Liver (tissue), 9 donors: ENCODE measurements around the gene MYL10. TPM values are rescaled to one million over a fixed set of nuclear protein-coding genes. Genes with fewer than 3 reads are reported as not detected.

ENCODE experiments used
- DNase-seq: peaks from one replicate; pipeline ENCODE4 v3.0.0-alpha.2; 2017; ENCODE audit warnings: low spot score
- H3K27ac ChIP-seq, 2 donors: one replicate each; pipeline ENCODE4 v1.7.0; 2013; ENCODE audit warnings: inconsistent platforms in 2 of 2, low read length in 2 of 2, control low read depth in 1 of 2, low read depth in 1 of 2, mild to moderate bottlenecking in 1 of 2
- H3K27me3 ChIP-seq, 4 donors: one replicate each; pipeline versions ENCODE4 v1.6.1 to v1.7.0; 2013; ENCODE audit warnings: low read length in 3 of 4, inconsistent platforms in 1 of 4, mild to moderate bottlenecking in 1 of 4, moderate library complexity in 1 of 4; ENCODE audit not compliant: control insufficient read depth in 4 of 4, insufficient read depth in 4 of 4
- H3K36me3 ChIP-seq, 4 donors: one replicate each; pipeline versions ENCODE4 v1.6.1 to v1.7.0; 2013; ENCODE audit warnings: low read length in 3 of 4, mild to moderate bottlenecking in 3 of 4, low read depth in 1 of 4, moderate library complexity in 1 of 4; ENCODE audit not compliant: control insufficient read depth in 4 of 4, insufficient read depth in 3 of 4
- H3K4me1 ChIP-seq, 4 donors: one replicate each; pipeline versions ENCODE4 v1.6.1 to v1.7.0; 2013; ENCODE audit warnings: low read length in 3 of 4, mild to moderate bottlenecking in 3 of 4, moderate library complexity in 1 of 4; ENCODE audit not compliant: control insufficient read depth in 4 of 4, insufficient read depth in 4 of 4
- H3K4me3 ChIP-seq, 3 donors: one replicate each; pipeline versions ENCODE4 v1.6.1 to v1.7.0; 2013; ENCODE audit warnings: low read length in 3 of 3, control low read depth in 1 of 3, low read depth in 1 of 3, mild to moderate bottlenecking in 1 of 3
- H3K9ac ChIP-seq, 2 donors: one replicate each; pipeline ENCODE4 v1.7.0; 2013; ENCODE audit warnings: low read length in 2 of 2, mild to moderate bottlenecking in 2 of 2, moderate library complexity in 2 of 2, control low read depth in 1 of 2, low read depth in 1 of 2
- H3K9me3 ChIP-seq, 4 donors: one replicate each; pipeline versions ENCODE4 v1.6.1 to v1.7.0; 2013; ENCODE audit warnings: low read length in 3 of 4; ENCODE audit not compliant: control insufficient read depth in 4 of 4
- ATF3 ChIP-seq: IDR thresholded peaks from 2 replicates; pipeline ENCODE4 v1.6.1; 2016; ENCODE audit warnings: antibody characterized with exemption
- EGR1 ChIP-seq, 2 donors: IDR thresholded peaks; 2 replicates each; pipeline ENCODE4 v1.6.1; 2016 to 2018; ENCODE audit warnings: antibody characterized with exemption in 2 of 2, low read depth in 2 of 2
- FOXA2 ChIP-seq: IDR thresholded peaks from 2 replicates; pipeline ENCODE4 v1.6.1; 2016; ENCODE audit warnings: antibody characterized with exemption
- GABPA ChIP-seq, 2 donors: IDR thresholded peaks in 1 of 2; conservative IDR thresholded peaks in 1 of 2; 2 replicates each; pipeline ENCODE4 v1.6.1; 2016; ENCODE audit warnings: antibody characterized with exemption in 2 of 2, mild to moderate bottlenecking in 1 of 2, moderate library complexity in 1 of 2
- HNF4G ChIP-seq: IDR thresholded peaks from 2 replicates; pipeline ENCODE4 v1.6.1; 2016; ENCODE audit warnings: antibody characterized with exemption
- JUND ChIP-seq, 2 donors: IDR thresholded peaks; 2 replicates each; pipeline ENCODE4 v1.6.1; 2016; ENCODE audit warnings: antibody characterized with exemption in 2 of 2
- MAX ChIP-seq: IDR thresholded peaks from 2 replicates; pipeline ENCODE4 v1.6.1; 2016; ENCODE audit warnings: antibody characterized with exemption
- NR2F2 ChIP-seq: IDR thresholded peaks from 2 replicates; pipeline ENCODE4 v1.6.1; 2016; ENCODE audit warnings: antibody characterized with exemption
- RAD21 ChIP-seq, 2 donors: IDR thresholded peaks; 2 replicates each; pipeline ENCODE4 v1.6.1; 2016; ENCODE audit warnings: antibody characterized with exemption in 2 of 2, mild to moderate bottlenecking in 2 of 2
- REST ChIP-seq: IDR thresholded peaks from 2 replicates; pipeline ENCODE4 v1.6.1; 2016; ENCODE audit warnings: antibody characterized with exemption, mild to moderate bottlenecking
- RXRA ChIP-seq, 2 donors: IDR thresholded peaks; 2 replicates each; pipeline ENCODE4 v1.6.1; 2017 to 2018; ENCODE audit warnings: antibody characterized with exemption in 2 of 2, mild to moderate bottlenecking in 1 of 2
- SP1 ChIP-seq: IDR thresholded peaks from 2 replicates; pipeline ENCODE4 v1.6.1; 2018; ENCODE audit warnings: antibody characterized with exemption, mild to moderate bottlenecking
- YY1 ChIP-seq: IDR thresholded peaks from 2 replicates; pipeline ENCODE4 v1.6.1; 2016; ENCODE audit warnings: antibody characterized with exemption, mild to moderate bottlenecking
- ZBTB33 ChIP-seq: IDR thresholded peaks from 2 replicates; pipeline ENCODE4 v1.6.1; 2016; ENCODE audit warnings: antibody characterized with exemption
- WGBS: extraction: QIAGEN DNeasy Blood & Tissue Kit; methylation state at CpG from one replicate; pipeline ENCODE4 v1.1.7; 2013; 5-methylcytosine and 5-hydroxymethylcytosine counted together
- polyA plus RNA-seq, 2 donors: library from polyadenylated mRNA; stranded (reverse) in 1 of 2; unstranded in 1 of 2; fragments of 200-250 nt in 1 of 2; fragments of >200 nt in 1 of 2; fragmentation: Nextera tagmentation in 1 of 2; extraction: Ambion mirVana in 1 of 2; gene quantifications; one replicate each; pipeline versions ENCODE4 v1.2.1 to v1.2.3, GENCODE V29; 2013 to 2015
- total RNA-seq, 2 donors: library from RNA; depleted of rRNA; stranded (reverse); fragments of >200 nt; gene quantifications; one replicate each; pipeline ENCODE4 v1.2.3, GENCODE V29; 2014
- donor health status: healthy.
- donor health status: healthy.
- donor health status: healthy.
- donor health status: healthy.
- donor health status: healthy.

The MYL10 gene
- total and polyA plus RNA-seq, 4 donors: not detected

- no peak for TF ChIP-seq FOXA2
- TF ChIP-seq ZBTB33: no peak
- no peak for TF ChIP-seq HNF4G
- TF ChIP-seq EGR1 (IDR thresholded peaks at IDR 0.05; ENCODE audit: low read depth in 2 of 2): no peak
Observed at GRCh38 chr7:101625031-101625791, 3.9 kb downstream of the MYL10 start (continued).

GRCh38 chr7:101624246-101625001, 4.7 kb downstream of the MYL10 start:
- DNase-seq: no peak

More at GRCh38 chr7:101624246-101625001, 4.7 kb downstream of the MYL10 start:
- Histone ChIP-seq H3K9ac (no peak overlapping the region), H3K4me3 (no peak overlapping the region), H3K27me3 (peaks cover 0 to 2% (median 0%) of the 10 kb centered on the region in 4 donors), H3K9me3 (no peaks in the 10 kb centered on the region), H3K36me3 (no peaks in the 10 kb centered on the region), H3K27ac (no peak overlapping the region), H3K4me1 (no peaks in the 10 kb centered on the region)
- 63% methylated on average over 23 of the region's 23 CpGs for WGBS
- TF ChIP-seq FOXA2: no peak
- no peak for TF ChIP-seq RAD21 (IDR thresholded peaks at IDR 0.05)
- TF ChIP-seq NR2F2: no peak
- no peak for TF ChIP-seq ATF3
- TF ChIP-seq REST: no peak
- no peak for TF ChIP-seq RXRA (IDR thresholded peaks at IDR 0.05)
- no peak for TF ChIP-seq GABPA (IDR thresholded peaks at IDR 0.05 in 1 of 2, conservative IDR thresholded peaks at IDR 0.05 in 1 of 2)
- TF ChIP-seq JUND (IDR thresholded peaks at IDR 0.05): no peak
- no peak for TF ChIP-seq SP1
- TF ChIP-seq MAX: no peak
- TF ChIP-seq YY1: no peak
